Smooth muscle cell (in vitro differentiated cells): Measurements from ENCODE around the gene CRYGN. TPM values are rescaled to one million over a fixed set of nuclear protein-coding genes. Genes with fewer than 3 reads are reported as not detected.

Source experiments
- DNase-seq: peaks from one replicate; lab custom pipeline; 2025; ENCODE audit not compliant: unreplicated experiment; lab: John Stamatoyannopoulos, UW
- H2AFZ ChIP-seq: fragments of 200-600 bp; sonication (generic); 2 replicates; pipeline ENCODE4 v1.6.0; 2016; ENCODE audit warnings: antibody characterized with exemption, low read depth, mild to moderate bottlenecking
- H3F3A ChIP-seq: fragments of 200-600 bp; sonication (generic); 2 replicates; pipeline ENCODE4 v1.6.0; 2017; ENCODE audit warnings: antibody characterized with exemption, low read depth
- H3K27ac ChIP-seq: fragments of 200-600 bp; sonication (generic); 2 replicates; pipeline ENCODE4 v1.5.1; 2016; ENCODE audit warnings: low read depth, mild to moderate bottlenecking
- H3K27me3 ChIP-seq: fragments of 200-600 bp; sonication (generic); 2 replicates; pipeline ENCODE4 v1.6.1; 2016; ENCODE audit warnings: low read depth, mild to moderate bottlenecking
- H3K36me3 ChIP-seq: fragments of 200-600 bp; sonication (generic); 2 replicates; pipeline ENCODE4 v1.5.1; 2016; ENCODE audit warnings: low read depth
- H3K4me1 ChIP-seq: fragments of 200-600 bp; sonication (generic); 2 replicates; pipeline ENCODE4 v1.5.1; 2016; ENCODE audit warnings: low read depth
- H3K4me2 ChIP-seq: fragments of 200-600 bp; sonication (generic); 2 replicates; pipeline ENCODE4 v1.6.0; 2016; ENCODE audit warnings: mild to moderate bottlenecking
- H3K4me3 ChIP-seq: fragments of 200-600 bp; sonication (generic); 2 replicates; pipeline ENCODE4 v1.5.1; 2016; ENCODE audit warnings: mild to moderate bottlenecking
- H3K79me2 ChIP-seq: fragments of 200-600 bp; sonication (generic); 2 replicates; pipeline ENCODE4 v1.6.0; 2016; ENCODE audit warnings: low read depth, mild to moderate bottlenecking
- H3K9ac ChIP-seq: fragments of 200-600 bp; sonication (generic); 2 replicates; pipeline ENCODE4 v1.6.0; 2016; ENCODE audit warnings: low read depth
- H3K9me3 ChIP-seq: fragments of 200-600 bp; sonication (generic); replicated peaks from 2 replicates; pipeline ENCODE4 v1.5.1; 2016; ENCODE audit warnings: low read depth
- H4K20me1 ChIP-seq: fragments of 200-600 bp; sonication (generic); 2 replicates; pipeline ENCODE4 v1.6.0; 2016; ENCODE audit warnings: low read depth
- CTCF ChIP-seq: fragments of 200-600 bp; sonication (generic); IDR thresholded peaks from 2 replicates; pipeline ENCODE4 v1.5.1; 2017; ENCODE audit warnings: borderline replicate concordance, mild to moderate bottlenecking, antibody characterized with exemption; ENCODE audit not compliant: insufficient read depth, poor library complexity, severe bottlenecking
- WGBS: methylation state at CpG from one replicate; pipeline ENCODE4 v1.1.7; 2016; ENCODE audit warnings: low lambda C conversion rate; 5-methylcytosine and 5-hydroxymethylcytosine counted together
- polyA plus RNA-seq: library from polyadenylated mRNA; unstranded; fragments of >200 nt; fragmentation: Nextera tagmentation; extraction: Ambion mirVana; gene quantifications from 2 replicates; pipeline ENCODE4 v1.2.1, GENCODE V29; 2016
- total RNA-seq: library from RNA; depleted of rRNA; stranded (reverse); fragments of >200 nt; gene quantifications from 2 replicates; pipeline ENCODE4 v1.2.3, GENCODE V29; 2014

The CRYGN gene
- total and polyA plus RNA-seq, 2 experiments from 2014 or later: 0.13 TPM; not detected in 1

GRCh38 chr7:151393031-151393977, 46.6 kb downstream of the CRYGN start:
- DNase-seq: no peak
- no peak overlapping the region for H3K4me3 ChIP-seq
- no peak for TF ChIP-seq CTCF

GRCh38 chr7:151392426-151392825, 47.5 kb downstream of the CRYGN start:
- H3K27me3 ChIP-seq: no peaks in the 10 kb centered on the region
- H3K36me3 ChIP-seq: no peaks in the 10 kb centered on the region
- H3K9ac ChIP-seq: no peak overlapping the region
- WGBS: 94% methylated on average over 13 of the region's 13 CpGs
- TF ChIP-seq CTCF: no peak
- H2AFZ ChIP-seq: no peak overlapping the region
- no peaks in the 10 kb centered on the region for H3F3A ChIP-seq
- no peaks in the 10 kb centered on the region for H3K79me2 ChIP-seq
- no peak for DNase-seq
- H3K4me2 ChIP-seq: no peak overlapping the region
- no peak overlapping the region for H3K27ac ChIP-seq
- no peak overlapping the region for H3K4me3 ChIP-seq
- H3K9me3 ChIP-seq: no peaks in the 10 kb centered on the region
- H3K4me1 ChIP-seq: peaks cover 3% of the 10 kb centered on the region
- no peaks in the 10 kb centered on the region for H4K20me1 ChIP-seq

More at GRCh38 chr7:151393031-151393977, 46.6 kb downstream of the CRYGN start:
- no peak overlapping the region for H3K9ac ChIP-seq
- no peaks in the 10 kb centered on the region for H4K20me1 ChIP-seq
- no peak overlapping the region for H3K4me2 ChIP-seq
- peaks cover 3% of the 10 kb centered on the region for H3K4me1 ChIP-seq
- no peak overlapping the region for H2AFZ ChIP-seq
- H3K79me2 ChIP-seq: no peaks in the 10 kb centered on the region
- H3K9me3 ChIP-seq: no peaks in the 10 kb centered on the region
- no peak overlapping the region for H3K27ac ChIP-seq
- H3K27me3 ChIP-seq: no peaks in the 10 kb centered on the region
- WGBS: 89% methylated on average over 31 of the region's 31 CpGs
- no peaks in the 10 kb centered on the region for H3F3A ChIP-seq
- H3K36me3 ChIP-seq: no peaks in the 10 kb centered on the region

- H3K9ac ChIP-seq: no peak overlapping the region
- H3K36me3 ChIP-seq: no peaks in the 10 kb centered on the region
- H4K20me1 ChIP-seq: no peaks in the 10 kb centered on the region
- TF ChIP-seq CTCF: no peak
- no peaks in the 10 kb centered on the region for H3F3A ChIP-seq
- peaks cover 3% of the 10 kb centered on the region for H3K4me1 ChIP-seq
- 94% methylated on average over 8 of the region's 8 CpGs for WGBS
- H3K79me2 ChIP-seq: no peaks in the 10 kb centered on the region
- no peaks in the 10 kb centered on the region for H3K9me3 ChIP-seq
- DNase-seq: no peak
- H2AFZ ChIP-seq: no peak overlapping the region
- H3K27ac ChIP-seq: no peak overlapping the region
- H3K4me3 ChIP-seq: no peak overlapping the region
- H3K27me3 ChIP-seq: no peaks in the 10 kb centered on the region
- H3K4me2 ChIP-seq: no peak overlapping the region
Observed at GRCh38 chr7:151392002-151392401, 47.9 kb downstream of the CRYGN start.
